Effector CD4-positive, alpha-beta T cell (primary cell): ENCODE results near the gene IFNL2. TPM values are rescaled to one million over a fixed set of nuclear protein-coding genes. Genes with fewer than 3 reads are reported as not detected.
"Not testable (repeated sequence)": the region's sequence is repeated elsewhere in the genome, so short reads cannot be mapped to it uniquely, and the experiment has no call there.

Source experiments
- DNase-seq: peaks from one replicate; pipeline ENCODE4 v3.0.0-alpha.2; 2020
- total RNA-seq: gene quantifications from one replicate; lab custom pipeline; 2026; lab: John Stamatoyannopoulos, UW

Gene IFNL2
- not detected for total RNA-seq

GRCh38 chr19:39268085-39268484 lies at the start of gene IFNL2:
Gene IFNL2 (plus strand): TSS chr19:39268396. CDS start chr19:39268569, 173 bp downstream.
- not testable (repeated sequence) for DNase-seq

GRCh38 chr19:39219108-39219507 lies 49.1 kb upstream of the IFNL2 start:
- not testable (repeated sequence) for DNase-seq

DNA sequence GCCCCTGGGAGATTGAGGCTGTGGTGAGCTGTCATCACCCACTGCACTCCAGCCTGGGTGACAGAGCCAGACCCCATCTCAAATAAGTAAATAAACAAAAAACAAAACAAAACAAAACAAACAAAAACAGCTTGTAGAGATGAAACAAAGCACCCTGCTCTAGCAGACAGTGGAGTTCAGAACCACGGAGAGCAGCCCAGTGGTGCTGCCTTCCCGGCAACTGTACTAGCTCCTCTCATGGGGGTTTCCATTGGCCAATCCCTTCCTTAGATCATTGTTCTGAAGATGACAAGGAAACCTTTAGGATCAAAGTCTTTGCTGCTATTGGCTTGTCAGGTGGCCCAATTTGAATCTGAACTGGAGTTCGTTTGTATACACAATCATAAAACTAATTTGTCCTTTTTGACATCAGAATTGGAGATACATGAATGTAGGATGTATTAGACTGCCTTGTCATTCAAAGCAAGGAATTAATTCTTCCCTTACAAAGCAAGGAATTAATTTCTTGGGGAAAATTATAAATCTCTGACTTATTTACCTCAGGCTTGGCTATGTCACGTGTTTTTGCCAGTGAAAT lies 44.4 kb upstream of the IFNL2 start:
- DNase-seq, result no peak

DNA sequence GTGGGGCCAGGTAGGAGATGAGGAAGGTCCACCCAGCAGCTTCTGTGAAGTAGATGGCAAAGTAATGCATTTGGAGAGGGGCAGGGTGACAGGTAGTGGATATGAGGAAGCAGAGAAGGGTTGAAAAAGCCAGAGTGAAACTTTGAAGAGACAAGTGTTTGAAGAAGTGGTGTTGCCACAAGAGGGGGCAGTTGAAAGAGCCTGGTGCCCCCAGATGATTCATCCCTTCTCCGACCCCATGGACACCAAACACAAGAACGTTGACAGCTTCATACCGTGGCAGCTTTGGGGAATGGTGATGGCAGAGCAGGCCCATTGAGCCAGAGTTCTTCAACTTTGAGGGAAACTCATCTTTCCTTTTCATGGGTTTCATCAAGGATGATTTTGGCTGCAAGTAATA lies 43.3 kb upstream of the IFNL2 start:
- no peak for DNase-seq

DNA sequence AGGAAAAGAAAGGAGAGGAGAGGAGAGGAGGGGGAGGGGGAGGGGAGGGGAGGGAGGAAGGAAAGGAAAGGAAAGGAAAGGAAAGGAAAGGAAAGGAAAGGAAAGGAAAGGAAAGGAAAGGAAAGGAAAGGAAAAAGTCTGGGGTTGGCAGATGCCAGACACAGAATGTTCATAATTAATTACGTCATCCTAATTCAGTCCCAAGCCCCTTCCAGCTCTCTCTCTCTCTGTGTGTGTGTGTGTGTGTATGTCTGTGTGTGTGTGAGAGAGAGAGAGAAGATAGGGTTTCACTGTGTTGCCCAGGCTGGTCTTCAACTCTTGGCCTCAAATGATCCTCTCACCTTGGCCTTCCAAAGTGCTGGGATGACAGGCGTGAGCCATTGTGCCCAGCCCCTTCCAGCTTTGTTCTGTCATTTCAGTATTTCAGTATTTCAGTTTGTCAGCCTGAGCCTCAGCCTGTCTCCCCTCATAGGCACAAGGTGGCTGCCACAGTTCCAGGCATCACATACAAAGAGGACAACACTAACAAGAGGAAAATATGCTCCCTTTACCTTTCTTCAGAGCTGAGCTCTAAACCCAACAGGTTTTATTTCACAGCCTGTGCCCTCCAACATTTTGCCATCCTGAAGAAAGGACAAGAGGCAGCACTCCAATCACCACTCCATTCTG lies 38.0 kb upstream of the IFNL2 start:
- no peak for DNase-seq

GRCh38 chr19:39232708-39233107 lies 35.5 kb upstream of the IFNL2 start:
- DNase-seq, result no peak

GRCh38 chr19:39236527-39236926 lies 31.7 kb upstream of the IFNL2 start:
- DNase-seq, result no peak

- peak; percentile 17 for DNase-seq
Measured at GRCh38 chr19:39237200-39238184, 30.7 kb upstream of the IFNL2 start.

DNA sequence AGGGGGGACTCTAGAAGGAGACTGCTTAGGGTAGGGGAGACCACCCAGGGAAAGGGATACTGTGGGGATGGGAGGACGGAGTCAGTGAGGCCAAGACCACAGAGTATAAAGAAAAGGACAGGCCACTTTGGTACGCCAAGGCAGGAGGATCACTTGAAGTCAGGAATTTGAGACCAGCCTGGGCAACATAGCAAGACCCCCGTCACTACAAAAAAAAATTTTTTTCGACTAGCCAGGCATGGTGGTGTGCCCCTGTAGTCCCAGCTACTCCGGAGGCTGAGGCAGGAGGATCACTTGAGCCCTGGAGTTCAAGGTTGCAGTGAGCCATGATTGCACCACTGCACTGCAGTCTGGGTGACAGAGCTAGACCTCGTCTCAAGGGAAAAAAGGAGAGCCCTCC lies 30.0 kb upstream of the IFNL2 start:
- DNase-seq, result no peak

GRCh38 chr19:39238944-39239343 lies 29.3 kb upstream of the IFNL2 start:
- DNase-seq, result no peak

DNA sequence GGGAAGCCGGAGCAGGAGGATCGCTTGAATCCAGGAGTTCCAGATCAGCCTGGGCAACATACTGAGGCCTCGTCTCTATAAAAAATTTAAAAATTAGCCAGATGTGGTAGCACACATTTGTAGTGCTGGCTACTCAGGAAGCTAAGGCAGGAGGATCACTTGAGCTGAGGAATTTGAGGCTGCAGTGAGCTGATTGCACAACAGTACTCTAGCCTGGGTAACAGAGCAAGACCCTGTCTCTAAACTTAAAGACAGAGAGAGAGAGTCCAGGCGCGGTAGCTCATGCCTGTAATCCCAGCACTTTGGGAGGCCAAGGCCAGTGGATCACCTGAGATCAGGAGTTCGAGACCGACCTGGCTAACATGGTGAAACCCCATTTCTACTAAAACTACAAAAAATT lies 27.8 kb upstream of the IFNL2 start:
- no peak for DNase-seq

DNA sequence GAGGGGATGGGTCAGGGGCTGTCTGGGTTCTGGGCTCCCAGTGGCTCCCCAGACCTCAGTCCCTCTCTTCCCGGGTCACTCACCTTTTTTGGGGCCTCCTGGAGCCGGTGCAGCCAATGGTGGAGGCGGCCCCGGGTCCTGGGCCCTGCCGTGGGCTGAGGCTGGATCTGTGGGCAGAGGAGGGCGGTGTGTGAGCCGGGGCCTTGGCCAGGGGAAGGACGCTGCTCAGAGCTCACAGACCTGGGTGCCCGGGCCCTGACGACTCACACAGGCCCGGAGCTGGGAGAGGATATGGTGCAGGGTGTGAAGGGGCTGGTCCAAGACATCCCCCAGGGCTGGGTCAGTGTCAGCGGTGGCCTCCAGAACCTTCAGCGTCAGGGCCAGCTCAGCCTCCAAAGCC lies 24.5 kb upstream of the IFNL2 start:
- not testable (repeated sequence) for DNase-seq

DNA sequence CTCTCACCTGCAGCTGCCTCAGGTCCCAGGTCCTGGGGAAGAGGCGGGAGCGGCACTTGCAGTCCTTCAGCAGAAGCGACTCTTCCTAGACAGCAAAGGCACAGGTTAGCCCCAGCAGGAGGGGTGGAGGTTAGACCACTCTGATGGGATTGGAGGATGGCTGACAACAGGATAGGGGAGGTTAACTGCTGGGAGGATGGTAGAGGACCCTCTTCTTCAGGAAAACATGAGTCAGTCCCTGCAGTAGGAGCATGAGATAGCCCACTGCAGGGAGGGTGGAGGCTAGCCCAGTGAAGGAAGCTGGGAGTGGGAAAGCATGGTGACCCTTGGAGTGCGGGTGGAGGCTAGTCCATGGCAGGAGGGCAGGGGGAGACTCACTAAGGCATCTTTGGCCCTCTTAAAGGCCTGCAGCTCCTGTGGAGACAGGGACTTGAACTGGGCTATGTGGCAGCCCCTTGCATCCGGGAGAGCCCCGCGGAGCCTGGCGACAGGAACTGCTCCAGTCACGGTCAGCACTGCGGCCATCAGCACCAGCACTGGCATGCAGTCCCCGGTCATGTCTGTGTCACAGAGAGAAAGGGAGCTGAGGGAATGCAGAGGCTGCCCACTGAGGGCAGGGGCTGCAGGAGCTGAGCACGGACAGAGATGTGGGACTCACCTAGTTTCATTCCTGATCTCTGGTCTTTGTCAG lies 23.6 kb upstream of the IFNL2 start, which contains the start of gene IFNL3:
Gene IFNL3 (minus strand): TSS at position 597 of the 691 bp plus-strand sequence. CDS start 39 bp downstream, at position 558.
- not testable (repeated sequence) for DNase-seq

- DNase-seq, result not testable (repeated sequence)
Measured at GRCh38 chr19:39245166-39245565, 23.0 kb upstream of the IFNL2 start.

DNA sequence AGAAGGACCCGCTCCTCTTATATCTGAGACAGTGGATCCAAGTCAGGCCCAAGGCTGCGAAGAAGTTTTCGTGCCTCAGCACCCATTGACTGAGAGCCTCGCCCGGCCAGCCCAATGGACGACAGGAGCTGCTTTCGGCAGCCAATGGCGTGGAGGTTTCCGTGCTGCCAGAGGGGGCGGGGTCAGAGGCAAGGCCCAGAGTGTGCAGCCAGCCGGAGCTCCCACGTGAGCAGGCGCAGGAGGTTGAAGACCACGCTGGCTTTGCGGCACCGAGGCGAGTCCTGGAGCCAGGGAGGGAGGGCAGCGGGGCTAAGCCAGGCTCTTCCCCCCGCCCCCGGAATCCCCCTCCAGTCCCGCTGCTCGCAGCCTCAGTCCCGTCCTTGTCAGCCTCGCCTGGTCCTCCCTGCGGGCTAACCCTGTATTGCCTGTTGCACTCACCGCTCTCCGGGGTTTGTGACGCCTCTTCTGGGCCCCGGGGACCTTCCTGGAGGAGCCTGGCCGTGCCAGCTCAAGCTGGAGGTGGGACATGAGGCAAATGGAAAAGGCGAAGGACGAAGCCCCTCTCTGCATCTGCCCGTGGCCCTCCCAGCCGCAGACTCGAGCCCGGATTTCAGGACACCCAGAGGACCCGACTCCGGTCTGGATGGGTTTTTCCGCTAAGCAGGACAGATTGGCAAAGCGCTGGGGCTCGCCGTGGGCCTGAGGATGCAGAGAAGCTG lies 21.1 kb upstream of the IFNL2 start:
- no peak for DNase-seq

- DNase-seq, result no peak
Measured at GRCh38 chr19:39247701-39248664, 20.2 kb upstream of the IFNL2 start.

GRCh38 chr19:39248806-39249205 lies 19.4 kb upstream of the IFNL2 start, which contains the start of gene IFNL4:
Gene IFNL4 (minus strand): TSS chr19:39248856.
- DNase-seq, result no peak

DNA sequence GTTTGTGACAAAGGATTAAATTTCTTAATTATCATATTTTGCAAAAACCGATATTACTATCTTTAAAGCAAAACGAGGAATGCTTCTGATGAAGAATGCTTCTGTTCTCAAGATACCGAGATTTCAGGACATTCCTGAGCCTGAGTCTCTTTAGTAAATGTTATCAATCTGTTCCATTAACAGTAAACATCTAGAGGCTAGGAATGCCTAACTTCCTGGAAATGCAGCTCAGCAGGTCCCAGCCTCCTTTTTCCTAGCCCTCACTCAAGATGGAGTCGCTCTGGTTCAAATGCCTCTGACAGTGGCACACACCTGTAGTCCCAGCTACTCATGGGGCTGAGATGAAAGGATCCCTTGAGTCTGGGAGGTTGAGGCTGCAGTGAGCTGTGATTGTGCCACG lies 17.1 kb upstream of the IFNL2 start:
- DNase-seq, result no peak

DNA sequence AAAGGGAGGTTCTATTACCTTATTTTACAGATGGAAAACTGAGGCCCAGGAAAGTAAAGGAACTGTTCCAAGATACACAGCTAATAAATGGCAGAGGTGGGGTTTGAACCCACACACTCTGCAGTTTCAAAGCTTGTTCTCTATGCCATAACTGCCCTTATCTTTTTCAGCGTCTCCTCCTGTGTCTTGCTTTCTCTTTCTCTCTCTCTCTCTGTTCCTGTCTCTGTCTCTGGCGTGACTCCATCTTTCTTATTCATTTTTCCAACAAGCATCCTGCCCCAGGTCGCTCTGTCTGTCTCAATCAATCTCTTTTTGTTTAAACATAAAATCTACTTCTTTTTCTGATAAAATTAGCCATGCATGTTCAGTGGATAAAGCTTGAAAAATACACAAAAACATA lies 16.4 kb upstream of the IFNL2 start:
- no peak for DNase-seq

- DNase-seq, result no peak
Measured at GRCh38 chr19:39252458-39252857, 15.7 kb upstream of the IFNL2 start.
